ENCODE measurements around the gene PRKAR1B.

DNA sequence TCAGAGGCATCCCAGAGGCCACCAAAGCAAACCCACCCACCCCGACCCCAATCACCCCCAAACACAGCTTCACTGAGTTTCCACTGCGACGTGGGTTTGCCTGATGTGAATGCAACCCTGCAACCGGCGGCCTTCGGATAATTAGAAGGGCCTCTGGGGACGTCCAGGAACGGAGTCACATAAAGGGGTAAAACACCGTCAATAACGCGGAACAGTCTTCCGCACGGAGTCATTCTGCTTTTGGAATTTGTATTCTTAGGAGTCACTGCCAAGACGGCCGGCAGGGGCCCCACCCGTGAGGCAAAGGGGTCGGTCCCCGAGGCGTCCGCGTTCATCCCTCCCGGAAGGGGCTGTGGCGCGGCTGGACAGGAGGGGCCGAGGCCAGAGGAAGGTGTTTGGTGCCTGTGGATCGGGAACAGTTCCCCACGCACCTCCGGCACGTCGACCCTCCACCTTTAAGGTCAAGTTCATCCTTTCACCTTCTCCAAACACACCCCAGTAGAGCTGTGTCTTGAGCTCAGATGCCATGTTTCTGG, 170.7 kb downstream of the PRKAR1B start:
- TF ChIP-seq, protein P1, sequence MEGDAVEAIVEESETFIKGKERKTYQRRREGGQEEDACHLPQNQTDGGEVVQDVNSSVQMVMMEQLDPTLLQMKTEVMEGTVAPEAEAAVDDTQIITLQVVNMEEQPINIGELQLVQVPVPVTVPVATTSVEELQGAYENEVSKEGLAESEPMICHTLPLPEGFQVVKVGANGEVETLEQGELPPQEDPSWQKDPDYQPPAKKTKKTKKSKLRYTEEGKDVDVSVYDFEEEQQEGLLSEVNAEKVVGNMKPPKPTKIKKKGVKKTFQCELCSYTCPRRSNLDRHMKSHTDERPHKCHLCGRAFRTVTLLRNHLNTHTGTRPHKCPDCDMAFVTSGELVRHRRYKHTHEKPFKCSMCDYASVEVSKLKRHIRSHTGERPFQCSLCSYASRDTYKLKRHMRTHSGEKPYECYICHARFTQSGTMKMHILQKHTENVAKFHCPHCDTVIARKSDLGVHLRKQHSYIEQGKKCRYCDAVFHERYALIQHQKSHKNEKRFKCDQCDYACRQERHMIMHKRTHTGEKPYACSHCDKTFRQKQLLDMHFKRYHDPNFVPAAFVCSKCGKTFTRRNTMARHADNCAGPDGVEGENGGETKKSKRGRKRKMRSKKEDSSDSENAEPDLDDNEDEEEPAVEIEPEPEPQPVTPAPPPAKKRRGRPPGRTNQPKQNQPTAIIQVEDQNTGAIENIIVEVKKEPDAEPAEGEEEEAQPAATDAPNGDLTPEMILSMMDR (IDR thresholded peaks at IDR 0.05 in 4 of 5, conservative IDR thresholded peaks at IDR 0.05 in 1 of 5): no peak
- no peak for TF ChIP-seq POLR2A (IDR thresholded peaks at IDR 0.05)

All from gastrocnemius medialis (tissue), 4 donors.